ENCODE measurements around the gene PIP4K2B. TPM values are rescaled to one million over a fixed set of nuclear protein-coding genes. Genes with fewer than 3 reads are reported as not detected.
A peak's percentile ranks its signal among the peaks of the same experiment; 100 is the strongest.
"Not testable (repeated sequence)": the region's sequence is repeated elsewhere in the genome, so short reads cannot be mapped to it uniquely, and the experiment has no call there.

PIP4K2B gene
- total and polyA plus RNA-seq, 2 donors from 2014 or later: 15.3 to 41.2 TPM

DNA sequence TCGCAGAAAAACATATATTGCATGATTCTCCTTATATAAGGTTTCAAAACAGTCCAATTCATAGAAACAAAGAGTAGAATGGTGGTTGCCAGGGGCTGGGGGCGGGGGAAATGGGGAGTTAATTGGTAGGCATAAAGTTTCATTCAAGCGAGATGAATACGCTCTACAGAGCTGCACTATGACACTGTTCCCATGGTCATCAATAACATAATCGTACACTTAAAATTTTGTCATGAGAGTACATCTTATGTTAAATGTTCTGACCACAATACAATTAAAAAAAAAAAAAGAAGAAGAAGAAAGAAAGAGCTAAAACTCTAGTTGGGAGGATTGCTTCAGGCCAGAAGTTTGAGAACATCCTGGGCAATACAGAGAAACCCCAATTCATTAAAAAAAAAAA is 5.1 kb downstream of the PIP4K2B start:
- no peak for DNase-seq
- H3K4me3 ChIP-seq (ENCODE audit: low read length in 3 of 3): no peak overlapping the region
- intact Hi-C loops (cut with DNase I): no loop called here
- peaks cover 3 to 24% (median 10%) of the 10 kb centered on the region in 3 donors for H3K4me1 ChIP-seq (ENCODE audit: control insufficient read depth in 2 of 3, insufficient read depth in 2 of 3, low read depth in 1 of 3, low read length in 3 of 3)
- no peaks in the 10 kb centered on the region for H3K9me3 ChIP-seq (ENCODE audit: control insufficient read depth in 2 of 3, insufficient read depth in 1 of 3, low read length in 3 of 3)
- no peak overlapping the region for H3K9ac ChIP-seq (ENCODE audit: low read length in 3 of 3)
- H3K27me3 ChIP-seq (ENCODE audit: control insufficient read depth, insufficient read depth, low read length): no peaks in the 10 kb centered on the region
- H3K27ac ChIP-seq (ENCODE audit: low read depth in 2 of 2, low read length in 2 of 2): no peak overlapping the region
- FAIRE-seq: no peak
- H3K36me3 ChIP-seq (ENCODE audit: control insufficient read depth in 2 of 3, insufficient read depth in 3 of 3, low read length in 3 of 3): peaks cover 0 to 4% (median 2%) of the 10 kb centered on the region in 3 donors
- TF ChIP-seq, protein P1, sequence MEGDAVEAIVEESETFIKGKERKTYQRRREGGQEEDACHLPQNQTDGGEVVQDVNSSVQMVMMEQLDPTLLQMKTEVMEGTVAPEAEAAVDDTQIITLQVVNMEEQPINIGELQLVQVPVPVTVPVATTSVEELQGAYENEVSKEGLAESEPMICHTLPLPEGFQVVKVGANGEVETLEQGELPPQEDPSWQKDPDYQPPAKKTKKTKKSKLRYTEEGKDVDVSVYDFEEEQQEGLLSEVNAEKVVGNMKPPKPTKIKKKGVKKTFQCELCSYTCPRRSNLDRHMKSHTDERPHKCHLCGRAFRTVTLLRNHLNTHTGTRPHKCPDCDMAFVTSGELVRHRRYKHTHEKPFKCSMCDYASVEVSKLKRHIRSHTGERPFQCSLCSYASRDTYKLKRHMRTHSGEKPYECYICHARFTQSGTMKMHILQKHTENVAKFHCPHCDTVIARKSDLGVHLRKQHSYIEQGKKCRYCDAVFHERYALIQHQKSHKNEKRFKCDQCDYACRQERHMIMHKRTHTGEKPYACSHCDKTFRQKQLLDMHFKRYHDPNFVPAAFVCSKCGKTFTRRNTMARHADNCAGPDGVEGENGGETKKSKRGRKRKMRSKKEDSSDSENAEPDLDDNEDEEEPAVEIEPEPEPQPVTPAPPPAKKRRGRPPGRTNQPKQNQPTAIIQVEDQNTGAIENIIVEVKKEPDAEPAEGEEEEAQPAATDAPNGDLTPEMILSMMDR (IDR thresholded peaks at IDR 0.05; ENCODE audit: borderline replicate concordance, extremely low read depth, insufficient read depth): no peak

DNA sequence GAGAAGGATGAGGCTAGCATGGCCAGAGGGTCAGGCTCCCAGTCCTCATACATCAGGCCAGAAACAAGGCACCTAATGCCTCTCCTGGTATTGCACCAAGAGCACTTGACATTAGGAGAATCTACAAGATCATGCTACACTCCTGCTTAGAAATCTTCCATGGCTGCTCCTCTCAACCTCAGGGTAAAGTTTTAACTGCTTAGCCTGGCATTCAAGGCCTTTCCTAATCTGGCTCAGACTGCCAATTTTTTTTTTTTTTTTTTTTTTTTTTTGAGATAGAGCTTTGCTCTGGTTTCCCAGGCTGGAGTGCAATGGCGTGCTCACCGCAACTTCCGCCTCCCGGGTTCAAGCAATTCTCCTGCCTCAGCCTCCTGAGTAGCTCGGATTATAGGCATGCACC is 8.2 kb downstream of the PIP4K2B start:
- H3K4me1 ChIP-seq (ENCODE audit: control insufficient read depth in 2 of 3, insufficient read depth in 2 of 3, low read depth in 1 of 3, low read length in 3 of 3): peaks cover 0 to 7% (median 4%) of the 10 kb centered on the region in 3 donors
- peaks cover 4 to 11% (median 6%) of the 10 kb centered on the region in 3 donors for H3K36me3 ChIP-seq (ENCODE audit: control insufficient read depth in 2 of 3, insufficient read depth in 3 of 3, low read length in 3 of 3)
- H3K27ac ChIP-seq (ENCODE audit: low read depth in 2 of 2, low read length in 2 of 2): no peak overlapping the region
- no peaks in the 10 kb centered on the region for H3K9me3 ChIP-seq (ENCODE audit: control insufficient read depth in 2 of 3, insufficient read depth in 1 of 3, low read length in 3 of 3)
- DNase-seq: no peak
- H3K9ac ChIP-seq (ENCODE audit: low read length in 3 of 3): no peak overlapping the region
- no peak for FAIRE-seq
- TF ChIP-seq, protein P1 (IDR thresholded peaks at IDR 0.05; ENCODE audit: borderline replicate concordance, extremely low read depth, insufficient read depth): no peak
- H3K27me3 ChIP-seq (ENCODE audit: control insufficient read depth, insufficient read depth, low read length): no peaks in the 10 kb centered on the region
- intact Hi-C loops (cut with DNase I): no loop called here
- H3K4me3 ChIP-seq (ENCODE audit: low read length in 3 of 3): no peak overlapping the region

DNA sequence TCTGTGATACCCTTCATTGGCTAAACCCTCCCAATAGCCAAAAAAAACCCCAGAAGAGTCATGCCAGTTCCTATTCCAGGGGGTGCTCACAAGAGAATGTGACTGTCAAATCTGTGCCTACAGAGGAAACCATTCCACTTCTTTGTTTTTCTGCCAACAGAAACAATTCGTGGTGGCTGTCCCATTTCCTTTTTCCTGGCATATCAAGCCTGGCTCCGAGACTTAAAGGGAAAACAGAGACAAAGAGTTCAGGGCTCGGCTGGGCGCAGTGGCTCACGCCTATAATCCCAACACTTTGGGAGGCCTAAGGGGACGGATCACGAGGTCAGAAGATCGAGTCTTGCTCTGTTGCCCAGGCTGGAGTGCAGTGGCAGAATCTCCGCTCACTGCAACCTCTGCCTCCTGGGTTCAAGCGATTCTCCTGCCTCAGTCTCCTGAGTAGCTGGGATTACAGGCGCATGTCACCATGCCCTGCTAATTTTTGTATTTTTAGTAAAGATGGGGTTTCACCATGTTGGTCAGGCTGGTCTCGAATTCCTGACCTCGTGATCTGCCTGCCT is 9.1 kb downstream of the PIP4K2B start:
- not testable (repeated sequence) for H3K27ac ChIP-seq (ENCODE audit: low read depth in 2 of 2, low read length in 2 of 2); H3K9me3 ChIP-seq (ENCODE audit: control insufficient read depth in 2 of 3, insufficient read depth in 1 of 3, low read length in 3 of 3)

DNA sequence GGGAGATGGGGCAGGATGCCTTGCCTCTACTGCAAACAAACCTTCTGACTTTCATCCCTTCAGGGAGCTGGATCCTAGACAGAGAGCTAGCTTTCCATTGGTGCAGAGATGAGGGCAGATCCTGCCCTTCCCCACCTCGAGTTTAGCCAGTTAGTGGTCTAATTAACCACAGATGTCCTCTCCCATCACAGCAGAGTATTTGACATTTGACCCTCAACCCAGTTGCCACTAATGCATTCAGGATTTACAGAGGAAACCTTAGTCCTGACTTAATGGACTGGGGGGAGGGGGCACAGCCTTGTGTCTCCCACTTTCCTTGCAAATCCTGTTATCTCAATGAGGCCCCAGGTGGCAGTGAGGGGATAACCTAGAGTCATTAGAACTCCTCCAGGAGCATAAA is 10.2 kb downstream of the PIP4K2B start:
- intact Hi-C loops (cut with DNase I): no loop called here
- DNase-seq (peak in 2 of 5 donors; percentile 6 to 8), FAIRE-seq (no peak)
- TF ChIP-seq, protein P1 (IDR thresholded peaks at IDR 0.05; ENCODE audit: borderline replicate concordance, extremely low read depth, insufficient read depth): no peak
- H3K9ac ChIP-seq (ENCODE audit: low read length in 3 of 3): no peak overlapping the region
- H3K27ac ChIP-seq (ENCODE audit: low read depth in 2 of 2, low read length in 2 of 2): no peak overlapping the region
- peaks cover 0 to 5% (median 4%) of the 10 kb centered on the region in 3 donors for H3K4me1 ChIP-seq (ENCODE audit: control insufficient read depth in 2 of 3, insufficient read depth in 2 of 3, low read depth in 1 of 3, low read length in 3 of 3)
- H3K36me3 ChIP-seq (ENCODE audit: control insufficient read depth in 2 of 3, insufficient read depth in 3 of 3, low read length in 3 of 3): peaks cover 12 to 29% (median 18%) of the 10 kb centered on the region in 3 donors
- no peaks in the 10 kb centered on the region for H3K9me3 ChIP-seq (ENCODE audit: control insufficient read depth in 2 of 3, insufficient read depth in 1 of 3, low read length in 3 of 3)
- H3K27me3 ChIP-seq (ENCODE audit: control insufficient read depth, insufficient read depth, low read length): no peaks in the 10 kb centered on the region
- H3K4me3 ChIP-seq (ENCODE audit: low read length in 3 of 3): no peak overlapping the region

More for the DNA sequence above, 9.1 kb downstream of the PIP4K2B start:
- FAIRE-seq; H3K27me3 ChIP-seq (ENCODE audit: control insufficient read depth, insufficient read depth, low read length); intact Hi-C loops (cut with DNase I); H3K4me3 ChIP-seq (ENCODE audit: low read length in 3 of 3); H3K4me1 ChIP-seq (ENCODE audit: control insufficient read depth in 2 of 3, insufficient read depth in 2 of 3, low read depth in 1 of 3, low read length in 3 of 3); H3K9ac ChIP-seq (ENCODE audit: low read length in 3 of 3); DNase-seq: not testable (repeated sequence)
- H3K36me3 ChIP-seq (ENCODE audit: control insufficient read depth in 2 of 3, insufficient read depth in 3 of 3, low read length in 3 of 3): peaks cover 8 to 20% (median 10%) of the 10 kb centered on the region in 3 donors

DNA sequence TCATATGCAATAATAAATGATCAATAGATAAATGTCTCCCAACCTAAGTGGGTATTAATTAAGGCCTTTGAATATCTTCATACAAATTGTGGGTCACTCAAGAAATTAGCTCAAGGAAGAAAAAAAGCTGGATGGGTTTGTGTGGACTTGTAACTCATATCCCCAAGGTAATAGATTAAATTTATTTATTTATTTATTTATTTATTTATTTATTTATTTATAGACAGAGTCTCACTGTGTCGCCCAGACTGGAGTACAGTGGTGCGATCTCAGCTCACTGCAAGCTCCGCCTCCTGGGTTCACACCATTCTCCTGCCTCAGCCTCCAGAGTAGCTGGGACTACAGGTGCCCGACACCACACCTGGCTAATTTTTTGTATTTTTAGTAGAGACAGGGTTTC is 11.4 kb downstream of the PIP4K2B start:
- H3K4me3 ChIP-seq (ENCODE audit: low read length in 3 of 3); H3K27me3 ChIP-seq (ENCODE audit: control insufficient read depth, insufficient read depth, low read length); DNase-seq; H3K9me3 ChIP-seq (ENCODE audit: control insufficient read depth in 2 of 3, insufficient read depth in 1 of 3, low read length in 3 of 3); H3K4me1 ChIP-seq (ENCODE audit: control insufficient read depth in 2 of 3, insufficient read depth in 2 of 3, low read depth in 1 of 3, low read length in 3 of 3); H3K9ac ChIP-seq (ENCODE audit: low read length in 3 of 3); intact Hi-C loops (cut with DNase I); H3K27ac ChIP-seq (ENCODE audit: low read depth in 2 of 2, low read length in 2 of 2); FAIRE-seq: not testable (repeated sequence)
- H3K36me3 ChIP-seq (ENCODE audit: control insufficient read depth in 2 of 3, insufficient read depth in 3 of 3, low read length in 3 of 3): peaks cover 13 to 36% (median 27%) of the 10 kb centered on the region in 3 donors

All from kidney (tissue), 14 donors.